Neural progenitor cell (in vitro differentiated cells): ENCODE results near the gene BMERB1.

Experiments used
- EZH2 ChIP-seq: fragments of 200-600 bp; sonication (generic); IDR thresholded peaks from 2 replicates; pipeline ENCODE4 v1.6.1; 2017; ENCODE audit warnings: antibody characterized with exemption, mild to moderate bottlenecking, moderate library complexity
- EZH2phosphoT487 ChIP-seq: fragments of 200-600 bp; sonication (generic); IDR thresholded peaks from 2 replicates; pipeline ENCODE4 v1.6.1; 2017; ENCODE audit warnings: antibody characterized with exemption
- TF ChIP-seq, protein P1 (sequence below): fragments of 200-600 bp; sonication (generic); IDR thresholded peaks from 2 replicates; pipeline ENCODE4 v1.5.1; 2017; ENCODE audit warnings: antibody characterized with exemption, mild to moderate bottlenecking

DNA sequence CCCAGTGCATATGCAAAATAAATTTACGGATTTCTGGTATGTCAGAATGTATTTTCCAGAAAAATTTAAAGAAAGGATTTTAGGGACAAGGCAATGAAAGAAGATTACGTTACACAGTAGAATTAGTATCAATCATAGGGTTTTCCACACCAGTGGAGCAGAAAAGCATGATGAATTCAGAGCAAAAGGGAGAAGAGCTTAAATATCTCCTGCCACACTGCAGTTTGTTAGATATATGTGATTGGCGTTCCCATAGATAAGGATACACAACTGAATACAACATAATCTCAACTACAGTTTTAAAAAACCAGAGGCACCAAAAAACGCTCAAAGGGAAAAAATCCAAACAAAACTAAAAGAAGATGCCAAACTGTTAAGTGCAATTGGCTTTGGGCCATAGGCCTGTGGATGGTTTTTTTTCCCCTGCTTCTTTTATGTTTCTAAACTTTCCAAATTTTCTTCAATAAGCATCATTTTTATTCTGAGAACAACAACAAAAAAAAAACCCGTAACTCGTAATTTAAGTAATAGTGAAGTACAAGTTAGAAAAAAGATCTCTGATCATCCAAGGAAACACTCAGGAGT is 186.3 kb downstream of the BMERB1 start:
- TF ChIP-seq, protein P1, sequence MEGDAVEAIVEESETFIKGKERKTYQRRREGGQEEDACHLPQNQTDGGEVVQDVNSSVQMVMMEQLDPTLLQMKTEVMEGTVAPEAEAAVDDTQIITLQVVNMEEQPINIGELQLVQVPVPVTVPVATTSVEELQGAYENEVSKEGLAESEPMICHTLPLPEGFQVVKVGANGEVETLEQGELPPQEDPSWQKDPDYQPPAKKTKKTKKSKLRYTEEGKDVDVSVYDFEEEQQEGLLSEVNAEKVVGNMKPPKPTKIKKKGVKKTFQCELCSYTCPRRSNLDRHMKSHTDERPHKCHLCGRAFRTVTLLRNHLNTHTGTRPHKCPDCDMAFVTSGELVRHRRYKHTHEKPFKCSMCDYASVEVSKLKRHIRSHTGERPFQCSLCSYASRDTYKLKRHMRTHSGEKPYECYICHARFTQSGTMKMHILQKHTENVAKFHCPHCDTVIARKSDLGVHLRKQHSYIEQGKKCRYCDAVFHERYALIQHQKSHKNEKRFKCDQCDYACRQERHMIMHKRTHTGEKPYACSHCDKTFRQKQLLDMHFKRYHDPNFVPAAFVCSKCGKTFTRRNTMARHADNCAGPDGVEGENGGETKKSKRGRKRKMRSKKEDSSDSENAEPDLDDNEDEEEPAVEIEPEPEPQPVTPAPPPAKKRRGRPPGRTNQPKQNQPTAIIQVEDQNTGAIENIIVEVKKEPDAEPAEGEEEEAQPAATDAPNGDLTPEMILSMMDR: no peak
- TF ChIP-seq EZH2phosphoT487 (no peak), EZH2 (no peak)
